ENCODE measurements around the gene CCDC195.
"Not testable (repeated sequence)": the region's sequence is repeated elsewhere in the genome, so short reads cannot be mapped to it uniquely, and the experiment has no call there.

Gene CCDC195

GRCh38 chr2:224689539-224689938, 26.6 kb downstream of the CCDC195 start:
- no peak for DNase-seq

- DNase-seq: no peak
These were observed 27.2 kb downstream of the CCDC195 start for GRCh38 chr2:224688997-224689396.

- no peak for DNase-seq
These were observed 29.0 kb downstream of the CCDC195 start for GRCh38 chr2:224687156-224687555.

GRCh38 chr2:224685121-224685520, 31.0 kb downstream of the CCDC195 start:
- no peak for DNase-seq

- DNase-seq: no peak
These were observed 34.0 kb downstream of the CCDC195 start for GRCh38 chr2:224682134-224682533.

GRCh38 chr2:224671731-224672130, 44.4 kb downstream of the CCDC195 start:
- no peak for DNase-seq

GRCh38 chr2:224670203-224670602, 46.0 kb downstream of the CCDC195 start:
- no peak for DNase-seq

GRCh38 chr2:224669449-224669848, 46.7 kb downstream of the CCDC195 start:
- no peak for DNase-seq

- no peak for DNase-seq
These were observed 47.8 kb downstream of the CCDC195 start for GRCh38 chr2:224668123-224668909.

- no peak for DNase-seq
These were observed 49.1 kb downstream of the CCDC195 start for GRCh38 chr2:224666951-224667553.

GRCh38 chr2:224663322-224663721, 52.8 kb downstream of the CCDC195 start:
- not testable (repeated sequence) for DNase-seq

- not testable (repeated sequence) for DNase-seq
These were observed 54.5 kb downstream of the CCDC195 start for GRCh38 chr2:224661708-224662107.

- no peak for DNase-seq
These were observed 56.5 kb downstream of the CCDC195 start for GRCh38 chr2:224659714-224660113.

- no peak for DNase-seq
These were observed 57.3 kb downstream of the CCDC195 start for GRCh38 chr2:224658780-224659405.

GRCh38 chr2:224657349-224657748, 58.8 kb downstream of the CCDC195 start:
- DNase-seq: no peak

- no peak for DNase-seq
These were observed 61.1 kb downstream of the CCDC195 start for GRCh38 chr2:224655006-224655537.

Data from stimulated activated CD4-positive, alpha-beta T cell treated with anti-CD3 and anti-CD28 coated beads, Interleukin-15, amount 100 ng/mL, for 24 hours (primary cell).